Measurements from ENCODE around the gene S100A2. TPM values are rescaled to one million over a fixed set of nuclear protein-coding genes. Genes with fewer than 3 reads are reported as not detected.

S100A2 gene
- total and polyA plus RNA-seq, 2 donors (not counting 1 experiment from before 2014, with no cell fraction given): 0.19 TPM; not detected in 1

DNA sequence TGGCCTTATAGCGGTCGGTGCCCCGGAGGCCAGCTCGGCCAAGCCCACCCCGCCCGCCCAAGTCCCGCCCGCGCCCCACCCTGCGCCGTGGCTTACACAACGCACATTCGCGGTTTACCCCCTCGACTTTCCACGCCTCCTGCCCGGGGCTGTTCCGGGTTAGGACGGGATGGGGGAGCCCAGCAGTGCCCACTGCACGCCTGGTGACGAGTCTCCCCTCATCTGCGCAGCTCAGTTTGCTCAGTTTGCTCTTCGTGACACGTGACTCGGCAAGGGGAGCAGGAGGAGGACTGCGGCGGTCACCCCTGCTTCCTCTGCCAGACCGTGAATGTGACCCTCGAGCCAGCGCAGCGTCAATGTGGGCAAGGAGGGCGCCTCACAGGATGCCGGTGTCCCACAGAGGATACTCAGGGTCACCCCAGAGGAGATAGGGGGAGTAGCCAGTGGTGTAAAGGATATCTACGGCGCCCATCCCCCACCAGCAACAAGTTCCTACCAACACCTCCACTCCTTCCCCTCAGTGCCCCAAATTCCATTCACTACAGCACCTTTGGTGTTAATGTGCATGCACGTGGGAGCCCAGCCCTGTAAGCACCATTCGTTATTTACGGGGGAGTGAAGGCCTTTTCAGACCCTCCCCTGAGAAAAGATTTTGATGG, 29.5 kb downstream of the S100A2 start:
- ATAC-seq (ENCODE audit: low read depth): peak; percentile 78
- H2AFZ ChIP-seq (ENCODE audit: insufficient read depth, low read depth, low read length, poor library complexity, severe bottlenecking): peak overlapping the region; percentile 96

More for the DNA sequence above, 29.5 kb downstream of the S100A2 start:
- WGBS (ENCODE audit: insufficient coverage): 3% methylated on average over 26 of the region's 38 CpGs
- DNase-seq: peak; percentile 74
- Histone ChIP-seq H3K27ac (ENCODE audit: low read length in 2 of 2) (peak overlapping the region; percentile 83 to 84), H3K4me2 (replicated peaks; ENCODE audit: low read depth, low read length, poor library complexity, severe bottlenecking) (peak overlapping the region; percentile 96), H3K9ac (ENCODE audit: low read length) (peak overlapping the region; percentile 86), H3K4me1 (ENCODE audit: control insufficient read depth in 2 of 2, insufficient read depth in 2 of 2, low read length in 2 of 2) (peaks cover 51 to 60% of the 10 kb centered on the region in 2 donors), H3K36me3 (replicated peaks in 1 of 2; ENCODE audit: control extremely low read depth in 1 of 2, control insufficient read depth in 1 of 2, extremely low read depth in 1 of 2, insufficient read depth in 2 of 2, low read length in 1 of 2) (peaks cover 0 to 4% of the 10 kb centered on the region in 2 experiments), H4K20me1 (ENCODE audit: control insufficient read depth, insufficient read depth, low read length, poor library complexity, severe bottlenecking) (no peaks in the 10 kb centered on the region), H3K27me3 (replicated peaks in 1 of 4; ENCODE audit: control extremely low read depth in 1 of 4, control insufficient read depth in 3 of 4, insufficient read depth in 4 of 4, low read length in 3 of 4) (no peaks in the 10 kb centered on the region), H3K4me3 (ENCODE audit: control extremely low read depth in 1 of 5, extremely low read depth in 1 of 5, insufficient read depth in 1 of 5, low read depth in 2 of 5, low read length in 4 of 5) (peak overlapping the region; percentile 19 to 95 (median 85)), H3K79me2 (ENCODE audit: control insufficient read depth, insufficient read depth, low read length) (peaks cover 10% of the 10 kb centered on the region), H3K9me3 (ENCODE audit: control extremely low read depth in 1 of 3, control insufficient read depth in 2 of 3, insufficient read depth in 1 of 3, low read length in 2 of 3) (peaks cover 0 to 9% (median 0%) of the 10 kb centered on the region in 3 donors)
- intact Hi-C loops (cut with micrococcal nuclease): loop anchor here (1.0 to 10.0 kb wide), 3 partner anchors 9 to 139 kb away; partner anchors contain the start of genes CHTOP, ILF2, NPR1 and S100A4
- H3K9me3 Mint-ChIP-seq (ENCODE audit: insufficient read depth): no peaks in the 10 kb centered on the region
- H3K27me3 Mint-ChIP-seq: no peaks in the 10 kb centered on the region
- POLR2A ChIA-PET: interaction anchor here (0.7 to 2.8 kb wide), 9 partner anchors 9 to 684 kb away, joined by 3 to 20 read pairs (median 5); partner anchors contain the start of genes INTS3, S100A2 and S100A4
- H3K4me1 Mint-ChIP-seq: peaks cover 58% of the 10 kb centered on the region
- H3K27ac Mint-ChIP-seq: peak overlapping the region; percentile 96
- CTCF ChIA-PET: interaction anchor here (0.5 to 10.9 kb wide), 9 partner anchors 11 to 307 kb away, joined by 3 to 189 read pairs (median 6); partner anchors contain the start of genes S100A2, S100A3 and S100A4
- H3K4me3 Mint-ChIP-seq: peak overlapping the region; percentile 95
- TF ChIP-seq, protein P1, sequence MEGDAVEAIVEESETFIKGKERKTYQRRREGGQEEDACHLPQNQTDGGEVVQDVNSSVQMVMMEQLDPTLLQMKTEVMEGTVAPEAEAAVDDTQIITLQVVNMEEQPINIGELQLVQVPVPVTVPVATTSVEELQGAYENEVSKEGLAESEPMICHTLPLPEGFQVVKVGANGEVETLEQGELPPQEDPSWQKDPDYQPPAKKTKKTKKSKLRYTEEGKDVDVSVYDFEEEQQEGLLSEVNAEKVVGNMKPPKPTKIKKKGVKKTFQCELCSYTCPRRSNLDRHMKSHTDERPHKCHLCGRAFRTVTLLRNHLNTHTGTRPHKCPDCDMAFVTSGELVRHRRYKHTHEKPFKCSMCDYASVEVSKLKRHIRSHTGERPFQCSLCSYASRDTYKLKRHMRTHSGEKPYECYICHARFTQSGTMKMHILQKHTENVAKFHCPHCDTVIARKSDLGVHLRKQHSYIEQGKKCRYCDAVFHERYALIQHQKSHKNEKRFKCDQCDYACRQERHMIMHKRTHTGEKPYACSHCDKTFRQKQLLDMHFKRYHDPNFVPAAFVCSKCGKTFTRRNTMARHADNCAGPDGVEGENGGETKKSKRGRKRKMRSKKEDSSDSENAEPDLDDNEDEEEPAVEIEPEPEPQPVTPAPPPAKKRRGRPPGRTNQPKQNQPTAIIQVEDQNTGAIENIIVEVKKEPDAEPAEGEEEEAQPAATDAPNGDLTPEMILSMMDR (IDR thresholded peaks at IDR 0.05): no peak
- no peak for TF ChIP-seq EZH2 (IDR thresholded peaks at IDR 0.05; ENCODE audit: borderline replicate concordance, insufficient read depth, low read depth, low read length, poor library complexity, severe bottlenecking)
